ENCODE results near the gene IL3. TPM values are rescaled to one million over a fixed set of nuclear protein-coding genes. Genes with fewer than 3 reads are reported as not detected.

The IL3 gene
- total RNA-seq, 1 donor from 2014 or later = not detected

GRCh38 chr5:132023258-132024116, 37.0 kb upstream of the IL3 start:
- no peak for ATAC-seq (ENCODE audit: low read depth)
- Mint-ChIP-seq H3K27me3 (peaks cover 15% of the 10 kb centered on the region), H3K4me3 (no peak overlapping the region), H3K4me1 (peaks cover 15% of the 10 kb centered on the region), H3K36me3 (ENCODE audit: low read depth) (no peaks in the 10 kb centered on the region), H3K27ac (no peak overlapping the region), H3K9me3 (no peaks in the 10 kb centered on the region)
- ChIA-PET POLR2A (no interaction called here), CTCF (no interaction called here)
- no peak for DNase-seq
- TF ChIP-seq, protein P1, sequence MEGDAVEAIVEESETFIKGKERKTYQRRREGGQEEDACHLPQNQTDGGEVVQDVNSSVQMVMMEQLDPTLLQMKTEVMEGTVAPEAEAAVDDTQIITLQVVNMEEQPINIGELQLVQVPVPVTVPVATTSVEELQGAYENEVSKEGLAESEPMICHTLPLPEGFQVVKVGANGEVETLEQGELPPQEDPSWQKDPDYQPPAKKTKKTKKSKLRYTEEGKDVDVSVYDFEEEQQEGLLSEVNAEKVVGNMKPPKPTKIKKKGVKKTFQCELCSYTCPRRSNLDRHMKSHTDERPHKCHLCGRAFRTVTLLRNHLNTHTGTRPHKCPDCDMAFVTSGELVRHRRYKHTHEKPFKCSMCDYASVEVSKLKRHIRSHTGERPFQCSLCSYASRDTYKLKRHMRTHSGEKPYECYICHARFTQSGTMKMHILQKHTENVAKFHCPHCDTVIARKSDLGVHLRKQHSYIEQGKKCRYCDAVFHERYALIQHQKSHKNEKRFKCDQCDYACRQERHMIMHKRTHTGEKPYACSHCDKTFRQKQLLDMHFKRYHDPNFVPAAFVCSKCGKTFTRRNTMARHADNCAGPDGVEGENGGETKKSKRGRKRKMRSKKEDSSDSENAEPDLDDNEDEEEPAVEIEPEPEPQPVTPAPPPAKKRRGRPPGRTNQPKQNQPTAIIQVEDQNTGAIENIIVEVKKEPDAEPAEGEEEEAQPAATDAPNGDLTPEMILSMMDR (IDR thresholded peaks at IDR 0.05) = no peak
- intact Hi-C loops (cut with micrococcal nuclease) = no loop called here

GRCh38 chr5:132024117-132024435, 36.4 kb upstream of the IL3 start:
- POLR2A ChIA-PET = no interaction called here
- intact Hi-C loops (cut with micrococcal nuclease) = no loop called here
- Mint-ChIP-seq H3K27me3 (peaks cover 11% of the 10 kb centered on the region), H3K4me3 (no peak overlapping the region), H3K4me1 (peaks cover 15% of the 10 kb centered on the region), H3K36me3 (ENCODE audit: low read depth) (no peaks in the 10 kb centered on the region), H3K27ac (no peak overlapping the region), H3K9me3 (no peaks in the 10 kb centered on the region)
- DNase-seq = no peak
- CTCF ChIA-PET = no interaction called here
- no peak for ATAC-seq (ENCODE audit: low read depth)
- TF ChIP-seq, protein P1 (IDR thresholded peaks at IDR 0.05) = no peak

DNA sequence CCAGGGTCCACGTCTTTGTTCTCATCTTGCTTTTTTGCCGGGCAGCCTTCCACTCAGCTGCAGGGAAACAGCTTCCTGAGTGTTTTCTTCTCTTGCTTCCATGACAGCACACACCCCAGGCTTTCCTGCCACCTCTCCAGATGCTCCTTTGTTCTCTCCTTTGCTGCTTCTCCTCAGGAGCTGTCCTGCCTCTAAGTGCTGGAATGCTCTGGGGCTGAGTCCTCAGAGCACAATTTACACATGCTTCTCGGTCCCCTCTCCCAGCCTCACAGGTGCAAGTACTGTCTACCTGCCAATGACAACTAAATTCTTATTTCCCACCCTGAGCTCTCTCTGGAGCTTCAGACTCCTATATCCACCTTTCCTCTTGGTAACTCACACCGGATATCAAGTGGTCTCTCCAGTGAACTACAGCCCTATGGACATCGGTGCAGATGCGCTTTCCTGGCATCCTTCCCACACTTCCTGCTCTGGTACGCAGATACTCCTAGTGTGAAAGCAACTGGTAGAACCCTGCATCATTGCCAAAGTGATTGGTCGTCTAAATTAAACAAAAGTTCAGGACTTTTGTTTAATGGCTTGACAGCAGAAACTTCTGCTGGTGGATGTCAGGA, 35.6 kb upstream of the IL3 start:
- ChIA-PET CTCF (no interaction called here), POLR2A (no interaction called here)
- no peaks in the 10 kb centered on the region for H3K9me3 Mint-ChIP-seq
- intact Hi-C loops (cut with micrococcal nuclease) = no loop called here
- peaks cover 18% of the 10 kb centered on the region for H3K27me3 Mint-ChIP-seq
- peaks cover 11% of the 10 kb centered on the region for H3K4me1 Mint-ChIP-seq
- no peak overlapping the region for H3K4me3 Mint-ChIP-seq
- ATAC-seq (ENCODE audit: low read depth) (no peak), DNase-seq (no peak)
- no peak overlapping the region for H3K27ac Mint-ChIP-seq
- H3K36me3 Mint-ChIP-seq (ENCODE audit: low read depth) = no peaks in the 10 kb centered on the region
- TF ChIP-seq, protein P1 (IDR thresholded peaks at IDR 0.05) = no peak

DNA sequence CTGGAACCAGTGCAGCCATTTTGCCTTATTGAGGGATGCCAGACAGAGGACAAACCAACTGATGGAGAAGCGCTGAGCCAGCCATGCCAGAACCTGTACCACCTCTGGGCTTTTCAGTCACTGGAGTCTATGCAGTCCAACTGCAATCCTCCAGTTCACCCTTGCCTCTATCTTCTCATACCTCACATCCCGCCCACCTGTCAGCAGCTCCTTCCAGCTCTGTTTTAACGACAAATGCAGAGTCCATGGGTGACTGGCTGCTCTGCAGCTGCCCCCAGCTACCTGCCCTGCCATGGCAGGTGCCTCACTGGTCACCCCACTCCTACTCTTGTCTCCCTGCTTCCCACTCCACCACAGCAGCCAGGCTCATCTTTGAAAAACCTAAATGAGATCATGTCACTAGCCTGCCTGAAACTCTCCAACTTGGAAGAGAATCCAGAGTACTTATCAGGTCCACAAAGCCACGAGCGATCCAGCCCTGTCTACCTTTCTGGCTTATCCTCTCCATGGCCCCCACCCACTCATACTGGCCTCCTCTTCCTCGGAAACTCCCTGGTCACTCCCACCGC, 35.0 kb upstream of the IL3 start:
- intact Hi-C loops (cut with micrococcal nuclease) = no loop called here
- POLR2A ChIA-PET = no interaction called here
- Mint-ChIP-seq H3K27me3 (peaks cover 24% of the 10 kb centered on the region), H3K4me1 (peaks cover 5% of the 10 kb centered on the region), H3K36me3 (ENCODE audit: low read depth) (no peaks in the 10 kb centered on the region), H3K27ac (no peak overlapping the region), H3K4me3 (no peak overlapping the region), H3K9me3 (no peaks in the 10 kb centered on the region)
- CTCF ChIA-PET = no interaction called here
- DNase-seq = no peak
- no peak for ATAC-seq (ENCODE audit: low read depth)
- TF ChIP-seq, protein P1 (IDR thresholded peaks at IDR 0.05) = no peak

DNA sequence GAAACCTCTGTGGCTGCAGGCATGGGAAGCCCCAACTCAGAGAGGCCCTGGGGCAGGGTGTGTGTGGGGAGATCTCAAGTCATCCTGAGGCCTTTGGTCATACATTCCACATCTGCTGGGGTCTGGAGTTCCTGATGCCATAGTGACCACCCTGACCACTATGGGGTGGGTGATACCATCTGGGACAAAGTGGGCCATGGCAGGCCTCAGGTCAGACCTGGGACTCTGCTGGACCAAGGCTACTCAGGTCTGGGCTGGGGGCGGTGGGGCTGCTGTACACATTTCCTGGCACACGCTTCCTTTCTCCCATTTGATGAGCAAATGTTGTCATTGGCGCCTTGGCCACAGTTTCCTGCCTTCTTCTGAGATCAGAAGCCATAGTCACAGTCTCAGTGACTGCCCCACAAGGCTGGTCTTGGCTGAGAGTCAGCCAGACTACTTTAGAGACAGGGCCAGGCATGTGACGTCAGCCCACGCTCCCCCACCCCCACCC, 33.9 kb upstream of the IL3 start:
- TF ChIP-seq, protein P1 (IDR thresholded peaks at IDR 0.05) = no peak
- Mint-ChIP-seq H3K4me3 (no peak overlapping the region), H3K27me3 (peaks cover 26% of the 10 kb centered on the region), H3K9me3 (no peaks in the 10 kb centered on the region), H3K4me1 (no peaks in the 10 kb centered on the region), H3K27ac (no peak overlapping the region), H3K36me3 (ENCODE audit: low read depth) (no peaks in the 10 kb centered on the region)
- ChIA-PET POLR2A (no interaction called here), CTCF (no interaction called here)
- no peak for ATAC-seq (ENCODE audit: low read depth)
- DNase-seq = no peak
- intact Hi-C loops (cut with micrococcal nuclease) = no loop called here

Measured in activated B cell treated with CpG ODN at 0.5 μM for 24 hours (primary cell).